ENCODE results near the gene JUP.
A peak's percentile ranks its signal among the peaks of the same experiment; 100 is the strongest.
"Not testable (repeated sequence)": the region's sequence is repeated elsewhere in the genome, so short reads cannot be mapped to it uniquely, and the experiment has no call there.

JUP gene

DNA sequence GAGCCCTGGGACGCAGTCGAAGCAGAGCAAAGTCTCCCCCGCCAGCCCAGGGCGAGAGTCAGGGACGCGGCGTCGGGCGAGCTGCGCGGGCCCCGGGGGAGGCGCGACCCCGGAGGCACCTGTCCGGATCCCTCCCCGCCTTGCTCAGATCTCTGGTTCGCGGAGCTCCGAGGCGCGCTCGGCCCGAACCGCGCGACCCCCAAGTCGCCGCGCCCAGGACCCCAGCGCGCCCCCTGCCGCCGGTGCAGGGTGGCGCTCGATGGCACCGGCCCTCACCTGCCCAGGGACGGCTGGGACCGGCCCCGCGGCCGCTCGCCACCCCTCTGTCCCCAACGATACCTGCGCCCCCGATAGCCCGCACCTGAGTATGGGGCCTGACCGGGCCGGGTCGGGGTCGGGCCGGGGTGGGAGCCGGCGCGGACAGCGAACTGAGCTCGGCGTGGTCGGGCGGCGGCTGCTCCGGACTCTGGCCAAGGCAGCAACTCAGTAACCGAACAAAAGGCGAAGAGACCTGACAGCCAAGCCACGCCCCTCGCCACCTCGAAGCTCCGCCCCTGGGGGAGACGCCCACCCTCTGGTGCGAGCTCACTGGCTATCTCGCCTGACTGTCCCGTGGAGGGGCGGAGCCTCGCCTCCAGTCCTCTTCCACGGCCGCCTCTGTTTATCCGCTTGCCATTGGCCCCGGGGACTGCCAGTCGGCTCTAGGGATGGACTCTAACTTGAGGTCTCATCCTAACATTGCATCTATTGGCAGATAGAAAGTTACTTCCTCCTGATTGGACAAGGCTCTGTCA is at the start of gene JUP:
Gene JUP (minus strand): TSS at position 485 of the 794 bp plus-strand sequence. CDS start 14,857 bp downstream, outside the sequence.
- peak; percentile 99 for DNase-seq

DNA sequence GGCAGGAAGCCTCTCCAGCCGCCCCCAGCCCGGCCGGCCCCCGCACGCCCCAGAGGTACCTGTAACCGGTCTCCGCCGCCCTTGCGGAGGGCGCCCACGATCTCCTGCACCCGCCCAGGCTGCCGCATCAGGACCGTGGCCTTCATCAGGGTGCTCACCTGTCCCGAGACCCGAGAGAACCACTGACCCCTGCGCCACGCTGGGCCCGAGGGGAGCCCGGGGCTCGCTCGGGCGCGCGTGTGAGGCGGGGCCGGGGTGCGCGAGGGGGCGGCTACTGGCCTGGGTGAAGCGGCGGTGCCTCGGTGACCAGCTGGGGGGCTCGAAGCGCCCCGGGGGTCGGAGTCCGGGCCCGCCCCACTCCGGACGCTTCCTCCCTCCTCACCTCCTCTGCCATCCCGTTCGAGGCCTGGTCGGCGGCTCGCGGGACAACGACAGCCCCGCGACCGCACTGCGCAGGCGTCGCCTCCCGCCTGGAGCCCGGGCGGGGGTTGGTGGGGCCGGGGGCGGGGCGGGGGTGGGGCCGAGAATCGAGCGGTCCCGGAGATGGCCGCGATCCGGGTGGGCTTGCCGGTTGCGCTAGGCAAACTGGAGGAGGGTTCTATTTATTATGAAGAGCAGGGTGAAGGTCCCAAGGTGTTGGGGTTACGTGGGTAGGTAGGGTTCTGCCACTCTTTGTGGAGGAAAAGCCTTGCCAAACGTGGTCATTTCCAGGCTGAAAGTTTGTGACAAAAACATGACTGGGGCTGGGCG is 49.5 kb upstream of the JUP start, which contains the start of gene NT5C3B:
Gene NT5C3B (minus strand): TSS at position 433 of the 750 bp plus-strand sequence. CDS start 39 bp downstream, at position 394.
- no peak for DNase-seq

DNA sequence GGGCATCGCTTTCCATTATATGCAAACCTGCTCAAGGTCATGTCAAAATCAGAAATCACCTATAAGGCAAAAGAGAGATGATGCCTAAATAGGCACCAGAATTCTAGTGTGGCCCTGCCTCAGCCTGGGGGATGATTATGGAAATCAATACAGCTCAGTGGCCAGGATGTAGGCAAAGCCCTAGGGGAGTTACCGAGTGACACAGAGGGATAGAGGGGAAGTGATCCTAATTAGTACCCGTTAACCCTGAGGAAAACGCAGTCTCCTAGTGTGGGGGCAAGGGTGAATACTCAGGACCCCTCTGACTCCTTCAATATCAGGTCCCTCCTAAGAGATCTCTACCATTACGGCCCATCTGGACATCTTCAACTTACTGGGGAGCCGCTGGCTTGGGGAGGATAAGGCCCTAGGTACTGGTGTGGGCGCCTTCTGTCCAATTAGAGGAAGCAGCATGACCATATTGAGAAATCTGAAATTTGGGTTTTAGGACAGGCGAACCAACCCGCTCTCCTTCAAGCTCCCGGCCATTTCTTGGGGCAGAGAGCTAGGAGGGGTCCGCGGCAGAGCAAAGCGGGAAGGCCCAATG is 48.8 kb upstream of the JUP start:
- no peak for DNase-seq

- DNase-seq: not testable (repeated sequence)
Measured at GRCh38 chr17:41829961-41830360, 43.5 kb upstream of the JUP start.

DNA sequence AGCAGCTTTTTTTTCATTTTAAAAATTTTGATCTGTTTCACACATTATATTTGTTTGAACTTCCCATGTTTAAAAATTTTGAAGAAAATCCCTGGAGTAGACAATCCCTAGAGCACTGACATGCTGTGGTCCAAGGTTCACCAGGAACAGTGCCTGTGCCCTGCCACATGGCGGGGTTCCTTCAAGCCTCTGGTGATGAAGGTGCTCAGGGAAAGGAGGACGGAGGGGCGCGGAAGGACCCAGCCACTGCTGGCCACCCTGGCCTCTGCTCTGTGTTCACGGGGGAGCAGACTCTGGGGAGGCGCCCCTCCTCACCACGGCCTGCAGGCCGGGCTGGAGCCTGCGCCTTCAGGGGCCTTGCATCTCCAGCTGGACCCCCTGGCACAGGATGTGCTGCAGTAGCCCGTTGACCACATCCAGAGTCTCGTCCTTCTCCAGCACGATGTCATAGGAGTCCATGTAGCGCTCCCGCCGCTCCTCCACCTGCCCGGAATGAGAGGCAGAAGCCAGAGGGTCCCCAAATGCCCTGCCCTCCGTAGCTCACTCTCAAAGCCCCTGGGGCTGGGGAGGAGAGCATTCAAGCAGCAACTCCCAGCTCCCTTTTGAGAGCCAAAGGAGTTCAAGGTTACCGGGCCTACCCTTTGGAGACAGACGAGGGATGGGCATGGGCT is 38.8 kb upstream of the JUP start:
- DNase-seq: no peak

- DNase-seq: no peak
Measured at GRCh38 chr17:41824086-41824485, 37.6 kb upstream of the JUP start.

DNA sequence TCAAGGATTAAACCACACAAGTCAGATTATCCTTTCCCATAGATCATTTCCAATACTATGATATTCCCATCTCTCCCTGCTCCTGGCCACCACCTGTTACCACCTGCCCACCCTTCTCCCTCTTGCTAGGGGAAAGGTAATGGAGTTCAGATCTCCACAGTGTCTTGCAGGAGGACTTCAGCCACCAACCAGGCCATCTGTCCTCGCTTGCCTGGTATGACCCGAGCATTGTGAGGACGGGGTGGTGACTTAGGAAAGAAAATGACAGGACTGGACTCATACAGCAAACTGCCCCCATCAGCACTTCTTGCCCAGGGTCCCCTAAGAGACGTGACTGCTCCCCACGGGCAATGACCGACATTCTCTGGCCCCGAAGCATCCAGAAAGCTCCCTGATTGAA is 37.1 kb upstream of the JUP start:
- no peak for DNase-seq

- DNase-seq: no peak
Measured at GRCh38 chr17:41823141-41823524, 36.6 kb upstream of the JUP start.

- DNase-seq: no peak
Measured at GRCh38 chr17:41822216-41823140, 36.0 kb upstream of the JUP start.

DNA sequence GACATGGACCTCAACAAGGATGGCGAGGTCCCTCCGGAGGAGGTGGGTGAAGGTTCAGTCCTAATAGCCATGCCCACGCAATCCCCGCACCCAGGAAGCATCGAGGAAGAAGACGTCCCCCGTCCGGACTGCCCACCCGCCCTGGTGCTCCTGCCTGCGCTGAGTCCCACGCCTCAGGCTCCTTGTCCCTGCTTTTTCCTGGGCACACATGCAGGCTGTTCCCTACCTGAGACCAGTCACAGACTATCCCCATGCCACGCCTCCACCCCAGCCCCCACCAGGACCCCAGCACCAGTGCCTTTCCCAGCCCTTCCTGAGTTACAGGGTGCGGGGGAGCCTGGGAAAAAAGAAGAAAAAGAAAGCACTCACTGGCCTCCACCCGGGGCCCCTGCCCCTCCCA is 35.3 kb upstream of the JUP start:
- no peak for DNase-seq

DNA sequence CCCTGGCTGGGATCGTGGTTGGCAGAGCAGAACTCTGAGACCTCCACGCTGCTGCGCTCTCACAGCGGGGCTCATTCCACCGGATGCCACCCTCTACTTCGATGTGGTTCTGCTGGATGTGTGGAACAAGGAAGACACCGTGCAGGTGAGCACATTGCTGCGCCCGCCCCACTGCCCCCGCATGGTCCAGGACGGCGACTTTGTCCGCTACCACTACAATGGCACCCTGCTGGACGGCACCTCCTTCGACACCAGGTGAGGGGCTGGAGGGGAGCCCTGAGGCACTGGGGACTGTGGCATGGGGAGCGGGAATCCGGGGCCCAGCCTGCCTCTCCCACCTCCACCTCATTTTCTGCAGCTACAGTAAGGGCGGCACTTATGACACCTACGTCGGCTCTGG is 31.5 kb upstream of the JUP start:
- no peak for DNase-seq

DNA sequence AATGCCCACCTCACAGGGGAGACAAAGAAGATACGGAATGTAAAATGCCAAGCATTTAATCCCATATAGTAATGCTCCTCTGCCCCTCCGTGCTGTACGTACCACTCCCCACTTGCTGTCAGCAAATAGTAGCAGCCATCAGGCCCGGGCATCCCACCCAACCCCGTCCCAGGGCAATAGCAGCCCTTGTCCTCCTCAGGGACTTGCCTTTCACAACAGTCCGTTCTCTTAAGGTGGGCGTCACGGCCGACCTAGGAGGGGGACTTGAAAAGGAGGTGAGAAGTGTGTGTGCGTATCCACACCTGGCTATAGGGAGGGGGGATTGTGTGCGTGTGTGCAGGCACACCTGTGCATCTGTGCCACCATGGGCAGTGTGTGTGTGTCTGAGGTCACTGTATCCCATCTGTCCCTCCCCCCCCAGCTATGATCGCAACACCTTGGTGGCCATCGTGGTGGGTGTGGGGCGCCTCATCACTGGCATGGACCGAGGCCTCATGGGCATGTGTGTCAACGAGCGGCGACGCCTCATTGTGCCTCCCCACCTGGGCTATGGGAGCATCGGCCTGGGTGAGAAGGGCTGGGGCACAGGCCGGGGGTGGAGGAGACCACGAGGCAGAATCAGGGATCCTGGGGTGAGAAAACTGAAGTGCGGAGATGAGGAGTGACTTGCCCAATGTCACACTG is 30.3 kb upstream of the JUP start:
- DNase-seq: no peak

DNA sequence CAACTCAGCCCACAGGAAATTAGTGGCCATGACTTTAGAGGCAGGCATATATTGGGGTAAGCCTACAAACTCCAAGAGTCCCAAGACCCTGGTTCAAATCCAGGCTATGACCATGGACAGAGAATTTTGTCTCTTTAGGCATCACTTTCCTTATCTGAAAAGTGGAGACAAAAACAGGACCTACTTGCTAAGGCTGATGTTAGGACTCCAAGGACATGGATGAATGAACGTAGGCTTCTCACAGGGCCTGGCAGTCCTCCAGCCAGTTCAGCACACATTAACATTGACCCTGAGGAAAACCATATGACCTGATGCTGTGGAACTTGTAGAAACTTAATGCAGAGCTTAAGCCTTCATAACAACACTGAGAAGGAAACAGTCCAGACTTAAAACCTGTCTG is 27.7 kb upstream of the JUP start:
- no peak for DNase-seq

DNA sequence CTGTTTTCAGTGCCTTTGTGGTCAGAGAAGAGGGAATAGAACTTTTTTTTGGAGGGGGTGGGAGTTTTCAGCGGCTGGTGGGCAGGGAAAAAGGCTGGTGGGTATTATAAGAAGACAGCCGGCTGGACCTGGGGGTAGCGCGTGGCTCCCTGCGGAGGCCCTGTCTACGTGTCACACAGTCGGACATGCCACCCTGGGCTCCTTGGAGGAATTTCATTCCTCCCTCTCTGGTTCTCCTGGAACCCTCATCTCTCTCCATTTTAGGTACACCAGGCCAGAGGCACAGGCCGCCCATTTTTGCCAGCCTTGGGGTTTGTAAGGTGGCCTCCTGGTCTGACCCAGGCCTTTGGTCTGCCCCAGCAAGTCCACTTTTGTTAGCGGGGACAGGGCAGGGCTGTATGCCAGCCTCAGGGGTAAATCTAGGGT is 27.2 kb upstream of the JUP start:
- no peak for DNase-seq

DNA sequence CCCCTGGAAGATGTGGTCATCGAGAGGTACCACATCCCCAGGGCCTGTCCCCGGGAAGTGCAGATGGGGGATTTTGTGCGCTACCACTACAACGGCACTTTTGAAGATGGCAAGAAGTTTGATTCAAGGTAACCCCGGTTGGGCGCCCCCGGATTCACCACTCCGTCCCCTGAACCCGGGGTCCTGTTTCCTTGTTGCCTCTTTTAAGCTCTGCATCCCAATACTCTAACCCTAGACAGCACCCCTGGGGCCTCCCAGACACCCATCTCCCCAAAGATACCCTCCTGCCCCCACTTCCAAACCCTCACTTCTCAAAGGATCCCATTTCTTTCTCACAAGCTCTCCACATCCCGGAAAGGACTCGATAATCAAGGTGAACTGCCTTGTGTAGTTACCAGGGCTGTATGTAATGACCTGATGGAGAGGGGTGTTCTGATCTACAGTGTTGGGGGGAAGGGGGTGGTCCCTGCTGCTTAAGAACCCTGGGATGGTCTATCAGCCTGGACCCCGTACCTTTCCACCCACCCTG is 26.7 kb upstream of the JUP start:
- no peak for DNase-seq

GRCh38 chr17:41812381-41813151 is 26.1 kb upstream of the JUP start, which contains the start of gene FKBP10:
Gene FKBP10, plus strand, starts transcription at chr17:41813004. Its CDS starts 31 bp downstream, at chr17:41813035.
- DNase-seq: peak; percentile 69

DNA sequence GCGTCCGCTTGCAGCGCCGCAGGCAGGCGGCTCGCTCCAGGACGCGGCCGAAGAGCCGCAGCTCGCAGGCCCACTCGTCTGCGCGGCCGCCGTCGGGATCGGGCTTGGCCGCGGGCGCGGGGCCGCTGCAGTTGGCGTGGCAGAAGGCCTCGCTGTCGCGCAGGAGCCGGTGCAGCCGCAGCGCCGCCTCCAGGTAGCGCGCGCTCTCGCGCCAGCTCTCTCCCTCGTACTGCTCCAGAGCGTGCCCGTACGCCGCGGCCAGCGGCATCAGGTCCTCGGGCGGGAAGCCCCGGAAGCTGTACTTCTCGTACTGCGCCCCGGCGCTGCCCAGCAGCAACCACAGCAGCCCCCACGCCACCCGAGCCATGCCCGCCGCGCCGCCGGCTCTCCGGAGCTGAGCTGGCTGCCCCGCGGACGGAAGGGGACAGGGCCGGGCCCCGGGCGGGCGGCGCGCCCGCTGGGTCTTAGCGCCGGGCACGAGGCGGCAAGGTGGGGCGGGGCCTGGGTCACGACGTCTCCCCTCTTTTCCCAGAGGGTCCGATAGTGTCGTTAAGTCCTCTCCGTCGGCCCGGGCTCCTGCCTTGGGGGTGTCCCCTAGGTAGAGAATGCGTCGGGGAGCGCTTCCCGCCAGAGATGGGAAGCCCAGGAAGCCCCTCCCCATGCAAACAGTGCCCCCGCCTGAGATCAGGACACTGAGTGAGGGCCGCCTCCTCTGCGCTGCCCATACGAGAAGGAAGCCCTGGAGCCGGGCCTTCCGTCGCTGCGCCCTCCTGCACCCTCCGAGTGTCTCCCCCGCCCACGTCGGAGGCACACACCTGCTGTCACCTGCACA is 25.3 kb upstream of the JUP start, which contains the start of gene P3H4:
Gene P3H4 (minus strand): TSS at position 401 of the 832 bp plus-strand sequence. CDS start 34 bp downstream, at position 367.
- peak; percentile 45 for DNase-seq

- no peak for DNase-seq
Measured at GRCh38 chr17:41810659-41811548, 24.4 kb upstream of the JUP start.
